Caki2 (cell line): ENCODE results near the gene UFD1. TPM values are rescaled to one million over a fixed set of nuclear protein-coding genes. Genes with fewer than 3 reads are reported as not detected.

Experiments
- DNase-seq: peaks from one replicate; pipeline ENCODE4 v3.0.0-alpha.2; 2015; ENCODE audit warnings: low read depth
- in situ Hi-C: cut with HindIII; loops from 2 replicates; pipeline ENCODE4 v1.10.0; 2016; ENCODE audit warnings: low sequenced_read_pairs, low pct_unique_long_range_greater_than_20kb, mixed read lengths
- total RNA-seq: library from RNA; depleted of rRNA; stranded (reverse); fragments of >200 nt; shearing (Covaris generic); gene quantifications from 2 replicates; pipeline ENCODE4 v1.2.3, GENCODE V29; 2014; ENCODE audit warnings: low replicate concordance

Gene UFD1
- total RNA-seq, 1 experiment from 2014 or later: 106 TPM

GRCh38 chr22:19517919-19518611 lies 39.1 kb upstream of the UFD1 start:
- in situ Hi-C loops: no loop called here

GRCh38 chr22:19517171-19517500 lies 38.1 kb upstream of the UFD1 start:
- DNase-seq: no peak
- in situ Hi-C loops: no loop called here

More at GRCh38 chr22:19517919-19518611, 39.1 kb upstream of the UFD1 start:
- DNase-seq: no peak

- no peak for DNase-seq
- in situ Hi-C loops: no loop called here
Measured at GRCh38 chr22:19516378-19517170, 37.6 kb upstream of the UFD1 start.

GRCh38 chr22:19515654-19516377 lies 36.8 kb upstream of the UFD1 start:
- in situ Hi-C loops: no loop called here
- DNase-seq: no peak

GRCh38 chr22:19514831-19515565 lies 36.0 kb upstream of the UFD1 start:
- in situ Hi-C loops: no loop called here
- no peak for DNase-seq

- in situ Hi-C loops: no loop called here
- DNase-seq: no peak
Measured at GRCh38 chr22:19513823-19514222, 34.8 kb upstream of the UFD1 start.

GRCh38 chr22:19510919-19511341 lies 31.9 kb upstream of the UFD1 start:
- in situ Hi-C loops: no loop called here
- DNase-seq: no peak

- DNase-seq: no peak
- in situ Hi-C loops: no loop called here
Measured at GRCh38 chr22:19509923-19510322, 30.9 kb upstream of the UFD1 start.

- no peak for DNase-seq
- in situ Hi-C loops: no loop called here
Measured at GRCh38 chr22:19509191-19509590, 30.2 kb upstream of the UFD1 start.

- in situ Hi-C loops: no loop called here
Measured at GRCh38 chr22:19508024-19508776, 29.2 kb upstream of the UFD1 start.

GRCh38 chr22:19507534-19507861 lies 28.5 kb upstream of the UFD1 start:
- no peak for DNase-seq
- in situ Hi-C loops: no loop called here

More at GRCh38 chr22:19508024-19508776, 29.2 kb upstream of the UFD1 start:
- DNase-seq: no peak

- no peak for DNase-seq
- in situ Hi-C loops: no loop called here
Measured at GRCh38 chr22:19506212-19506611, 27.2 kb upstream of the UFD1 start.

GRCh38 chr22:19505735-19506126 lies 26.7 kb upstream of the UFD1 start:
- in situ Hi-C loops: no loop called here
- DNase-seq: no peak

GRCh38 chr22:19504900-19505734 lies 26.1 kb upstream of the UFD1 start:
- in situ Hi-C loops: no loop called here
- no peak for DNase-seq

GRCh38 chr22:19503869-19504268 lies 24.9 kb upstream of the UFD1 start:
- DNase-seq: no peak
- in situ Hi-C loops: no loop called here

GRCh38 chr22:19503367-19503766 lies 24.4 kb upstream of the UFD1 start:
- no peak for DNase-seq
- in situ Hi-C loops: no loop called here

GRCh38 chr22:19501897-19502447 lies 23.0 kb upstream of the UFD1 start:
- DNase-seq: no peak
- in situ Hi-C loops: no loop called here
